GM19035 (cell line): Measurements from ENCODE around the gene NDUFA8.

Experiments used
- ATAC-seq: cut with Tn5 transposase; IDR thresholded peaks from one replicate; pipeline ENCODE4 v1.9.1; 2021; ENCODE audit not compliant: unreplicated experiment

Gene NDUFA8

GRCh38 chr9:122186301-122186700 lies 26.7 kb upstream of the NDUFA8 start:
- no peak for ATAC-seq

GRCh38 chr9:122184551-122184950 lies 25.0 kb upstream of the NDUFA8 start:
- no peak for ATAC-seq

- ATAC-seq: no peak
Measured at GRCh38 chr9:122183501-122183900, 23.9 kb upstream of the NDUFA8 start.

GRCh38 chr9:122180633-122181032 lies 21.1 kb upstream of the NDUFA8 start:
- no peak for ATAC-seq

GRCh38 chr9:122179690-122180074 lies 20.1 kb upstream of the NDUFA8 start:
- ATAC-seq: no peak

GRCh38 chr9:122179054-122179689 lies 19.6 kb upstream of the NDUFA8 start:
- ATAC-seq: no peak

GRCh38 chr9:122176916-122177315 lies 17.3 kb upstream of the NDUFA8 start:
- no peak for ATAC-seq

GRCh38 chr9:122173670-122174069 lies 14.1 kb upstream of the NDUFA8 start:
- ATAC-seq: no peak

GRCh38 chr9:122172131-122172530 lies 12.6 kb upstream of the NDUFA8 start:
- no peak for ATAC-seq

- no peak for ATAC-seq
Measured at GRCh38 chr9:122168356-122168755, 8.8 kb upstream of the NDUFA8 start.

- no peak for ATAC-seq
Measured at GRCh38 chr9:122164286-122164685, 4.7 kb upstream of the NDUFA8 start.

- ATAC-seq: no peak
Measured at GRCh38 chr9:122162415-122162814, 2.8 kb upstream of the NDUFA8 start.

- no peak for ATAC-seq
Measured at GRCh38 chr9:122159925-122160246, 307 bp upstream of the NDUFA8 start.

GRCh38 chr9:122158202-122158601 lies 1.4 kb downstream of the NDUFA8 start:
- ATAC-seq: no peak

GRCh38 chr9:122155796-122156195 lies 3.8 kb downstream of the NDUFA8 start:
- no peak for ATAC-seq

- no peak for ATAC-seq
Measured at GRCh38 chr9:122151267-122151828, 8.2 kb downstream of the NDUFA8 start.

- no peak for ATAC-seq
Measured at GRCh38 chr9:122145592-122145863, 14.1 kb downstream of the NDUFA8 start.

- no peak for ATAC-seq
Measured at GRCh38 chr9:122144836-122145591, 14.6 kb downstream of the NDUFA8 start.

- no peak for ATAC-seq
Measured at GRCh38 chr9:122143876-122144405, 15.6 kb downstream of the NDUFA8 start.

GRCh38 chr9:122143296-122143695 lies 16.3 kb downstream of the NDUFA8 start:
- ATAC-seq: no peak

- no peak for ATAC-seq
Measured at GRCh38 chr9:122141671-122142070, 17.9 kb downstream of the NDUFA8 start.

GRCh38 chr9:122140368-122141193 lies 19.0 kb downstream of the NDUFA8 start:
- ATAC-seq: no peak
